Stimulated activated CD4-positive, alpha-beta T cell treated with anti-CD3 and anti-CD28 coated beads, Interleukin-4, amount 100 ng/mL, for 24 hours (primary cell): ENCODE results near the gene FBXL4.

ENCODE experiments used
- DNase-seq: peaks from one replicate; pipeline ENCODE4 v3.0.0-alpha.2; 2020

The FBXL4 gene

GRCh38 chr6:98824162-98824901 is 123.4 kb downstream of the FBXL4 start:
- no peak for DNase-seq

DNA sequence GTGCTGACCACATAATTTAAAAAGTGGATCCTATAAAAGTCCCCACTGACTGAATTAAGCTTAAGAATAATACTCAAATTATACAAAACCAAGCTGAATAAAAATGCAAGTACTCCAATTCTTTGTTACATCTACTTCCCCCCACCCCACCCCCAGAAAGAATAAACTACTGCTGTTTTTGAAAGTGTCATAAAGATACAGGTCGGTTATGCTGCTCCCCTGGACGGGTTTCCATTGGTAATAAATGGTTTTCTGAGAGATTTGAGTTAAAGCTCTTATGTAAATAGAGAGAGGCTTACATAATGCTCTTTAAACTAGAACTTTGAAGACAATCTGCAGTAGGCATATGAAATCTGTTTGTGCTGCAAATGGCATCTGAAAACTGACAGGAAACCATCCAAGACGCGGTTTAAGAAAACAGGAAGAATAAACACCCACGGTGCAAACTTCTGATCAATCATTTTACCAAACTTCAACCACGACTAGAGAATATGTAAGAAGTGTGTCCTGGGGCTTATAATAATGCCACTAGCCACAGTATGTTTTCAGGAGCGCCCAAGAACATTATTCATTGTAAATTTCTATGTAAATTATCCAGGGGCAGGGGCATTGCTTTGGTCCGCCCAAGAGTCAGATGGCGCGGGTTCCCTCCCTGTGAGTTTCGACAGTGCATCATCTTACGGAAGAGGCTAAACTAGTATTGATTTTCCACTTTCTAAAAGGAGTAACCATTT is 124.2 kb downstream of the FBXL4 start:
- DNase-seq, result no peak

DNA sequence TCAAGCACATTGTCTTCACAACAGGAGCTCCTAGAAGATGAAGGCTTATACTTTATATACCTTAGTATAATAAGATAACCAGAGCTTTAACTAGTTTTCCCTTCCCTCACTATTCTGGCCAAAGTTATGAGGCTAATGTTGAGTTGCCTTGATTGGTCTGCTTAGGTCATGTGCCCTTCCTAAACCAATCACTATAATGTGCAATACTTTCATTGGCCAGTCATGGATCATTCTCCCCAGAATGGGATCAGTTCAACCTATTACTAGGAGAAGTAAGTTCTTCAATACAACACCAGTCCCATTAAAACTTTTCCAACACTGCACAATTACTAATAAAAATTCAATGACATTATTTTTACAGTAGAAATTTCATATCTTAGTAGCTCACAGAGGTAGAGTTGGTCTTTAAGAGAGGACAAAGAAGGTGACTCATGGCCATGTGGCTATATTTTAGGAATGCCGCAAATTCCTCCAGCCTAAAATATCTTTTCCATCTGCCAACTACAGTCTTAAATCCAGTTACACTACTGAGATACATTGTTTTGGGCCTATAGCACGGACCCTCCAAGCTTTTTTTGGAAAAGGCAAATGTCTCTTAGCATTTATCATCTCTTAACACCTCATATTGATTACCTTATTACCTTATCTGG is 125.9 kb downstream of the FBXL4 start:
- no peak for DNase-seq
